Measurements from ENCODE around the gene LRBA.

DNA sequence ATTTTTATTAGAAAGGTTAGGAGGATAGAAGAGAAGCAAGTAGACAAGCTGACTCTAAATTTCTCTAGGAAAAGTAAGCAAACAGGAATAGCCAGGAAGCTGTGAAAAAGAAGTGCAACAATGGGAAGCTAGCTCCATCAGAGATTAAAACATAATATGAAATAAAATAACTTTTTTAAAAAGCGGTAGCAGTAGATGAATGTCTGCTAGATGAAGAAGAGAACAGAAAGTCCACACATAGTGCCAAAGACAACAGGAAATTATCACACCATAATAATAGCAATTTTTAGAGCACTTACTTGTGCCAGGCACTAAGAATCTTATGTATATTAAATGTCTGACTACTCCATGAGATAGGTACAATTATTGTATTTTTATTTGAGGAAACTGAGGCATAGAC is 53.5 kb downstream of the LRBA start:
- TF ChIP-seq, protein P1, sequence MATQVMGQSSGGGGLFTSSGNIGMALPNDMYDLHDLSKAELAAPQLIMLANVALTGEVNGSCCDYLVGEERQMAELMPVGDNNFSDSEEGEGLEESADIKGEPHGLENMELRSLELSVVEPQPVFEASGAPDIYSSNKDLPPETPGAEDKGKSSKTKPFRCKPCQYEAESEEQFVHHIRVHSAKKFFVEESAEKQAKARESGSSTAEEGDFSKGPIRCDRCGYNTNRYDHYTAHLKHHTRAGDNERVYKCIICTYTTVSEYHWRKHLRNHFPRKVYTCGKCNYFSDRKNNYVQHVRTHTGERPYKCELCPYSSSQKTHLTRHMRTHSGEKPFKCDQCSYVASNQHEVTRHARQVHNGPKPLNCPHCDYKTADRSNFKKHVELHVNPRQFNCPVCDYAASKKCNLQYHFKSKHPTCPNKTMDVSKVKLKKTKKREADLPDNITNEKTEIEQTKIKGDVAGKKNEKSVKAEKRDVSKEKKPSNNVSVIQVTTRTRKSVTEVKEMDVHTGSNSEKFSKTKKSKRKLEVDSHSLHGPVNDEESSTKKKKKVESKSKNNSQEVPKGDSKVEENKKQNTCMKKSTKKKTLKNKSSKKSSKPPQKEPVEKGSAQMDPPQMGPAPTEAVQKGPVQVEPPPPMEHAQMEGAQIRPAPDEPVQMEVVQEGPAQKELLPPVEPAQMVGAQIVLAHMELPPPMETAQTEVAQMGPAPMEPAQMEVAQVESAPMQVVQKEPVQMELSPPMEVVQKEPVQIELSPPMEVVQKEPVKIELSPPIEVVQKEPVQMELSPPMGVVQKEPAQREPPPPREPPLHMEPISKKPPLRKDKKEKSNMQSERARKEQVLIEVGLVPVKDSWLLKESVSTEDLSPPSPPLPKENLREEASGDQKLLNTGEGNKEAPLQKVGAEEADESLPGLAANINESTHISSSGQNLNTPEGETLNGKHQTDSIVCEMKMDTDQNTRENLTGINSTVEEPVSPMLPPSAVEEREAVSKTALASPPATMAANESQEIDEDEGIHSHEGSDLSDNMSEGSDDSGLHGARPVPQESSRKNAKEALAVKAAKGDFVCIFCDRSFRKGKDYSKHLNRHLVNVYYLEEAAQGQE (IDR thresholded peaks at IDR 0.05; ENCODE audit: borderline replicate concordance) = no peak
- TF ChIP-seq, protein P1 (CRISPR knock-in tag; IDR thresholded peaks at IDR 0.05; ENCODE audit: low read depth) = no peak
- TF ChIP-seq, protein P2, sequence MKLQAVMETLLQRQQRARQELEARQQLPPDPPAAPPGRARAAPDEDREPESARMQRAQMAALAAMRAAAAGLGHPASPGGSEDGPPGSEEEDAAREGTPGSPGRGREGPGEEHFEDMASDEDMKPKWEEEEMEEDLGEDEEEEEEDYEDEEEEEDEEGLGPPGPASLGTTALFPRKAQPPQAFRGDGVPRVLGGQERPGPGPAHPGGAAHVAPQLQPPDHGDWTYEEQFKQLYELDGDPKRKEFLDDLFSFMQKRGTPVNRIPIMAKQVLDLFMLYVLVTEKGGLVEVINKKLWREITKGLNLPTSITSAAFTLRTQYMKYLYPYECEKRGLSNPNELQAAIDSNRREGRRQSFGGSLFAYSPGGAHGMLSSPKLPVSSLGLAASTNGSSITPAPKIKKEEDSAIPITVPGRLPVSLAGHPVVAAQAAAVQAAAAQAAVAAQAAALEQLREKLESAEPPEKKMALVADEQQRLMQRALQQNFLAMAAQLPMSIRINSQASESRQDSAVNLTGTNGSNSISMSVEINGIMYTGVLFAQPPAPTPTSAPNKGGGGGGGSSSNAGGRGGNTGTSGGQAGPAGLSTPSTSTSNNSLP (IDR thresholded peaks at IDR 0.05; ENCODE audit: borderline replicate concordance, low read depth, low read length) = no peak
- TF ChIP-seq, protein P3, sequence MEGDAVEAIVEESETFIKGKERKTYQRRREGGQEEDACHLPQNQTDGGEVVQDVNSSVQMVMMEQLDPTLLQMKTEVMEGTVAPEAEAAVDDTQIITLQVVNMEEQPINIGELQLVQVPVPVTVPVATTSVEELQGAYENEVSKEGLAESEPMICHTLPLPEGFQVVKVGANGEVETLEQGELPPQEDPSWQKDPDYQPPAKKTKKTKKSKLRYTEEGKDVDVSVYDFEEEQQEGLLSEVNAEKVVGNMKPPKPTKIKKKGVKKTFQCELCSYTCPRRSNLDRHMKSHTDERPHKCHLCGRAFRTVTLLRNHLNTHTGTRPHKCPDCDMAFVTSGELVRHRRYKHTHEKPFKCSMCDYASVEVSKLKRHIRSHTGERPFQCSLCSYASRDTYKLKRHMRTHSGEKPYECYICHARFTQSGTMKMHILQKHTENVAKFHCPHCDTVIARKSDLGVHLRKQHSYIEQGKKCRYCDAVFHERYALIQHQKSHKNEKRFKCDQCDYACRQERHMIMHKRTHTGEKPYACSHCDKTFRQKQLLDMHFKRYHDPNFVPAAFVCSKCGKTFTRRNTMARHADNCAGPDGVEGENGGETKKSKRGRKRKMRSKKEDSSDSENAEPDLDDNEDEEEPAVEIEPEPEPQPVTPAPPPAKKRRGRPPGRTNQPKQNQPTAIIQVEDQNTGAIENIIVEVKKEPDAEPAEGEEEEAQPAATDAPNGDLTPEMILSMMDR (IDR thresholded peaks at IDR 0.05 in 2 of 3, conservative IDR thresholded peaks at IDR 0.05 in 1 of 3; ENCODE audit: insufficient read depth in 2 of 3, low read depth in 1 of 3, low read length in 3 of 3) = no peak
- no peak for TF ChIP-seq POLR2A (conservative IDR thresholded peaks at IDR 0.05)
- no peak for TF ChIP-seq BHLHE40 (IDR thresholded peaks at IDR 0.05; ENCODE audit: low read length)
- TF ChIP-seq RBM34 (IDR thresholded peaks at IDR 0.05; ENCODE audit: borderline replicate concordance, insufficient read depth, low read length) = no peak
- no peak for TF ChIP-seq NCOR1 (IDR thresholded peaks at IDR 0.05)
- TF ChIP-seq, protein P4, sequence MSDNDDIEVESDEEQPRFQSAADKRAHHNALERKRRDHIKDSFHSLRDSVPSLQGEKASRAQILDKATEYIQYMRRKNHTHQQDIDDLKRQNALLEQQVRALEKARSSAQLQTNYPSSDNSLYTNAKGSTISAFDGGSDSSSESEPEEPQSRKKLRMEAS (CRISPR knock-in tag; IDR thresholded peaks at IDR 0.05) = no peak
- TF ChIP-seq RAD21 (CRISPR knock-in tag; conservative IDR thresholded peaks at IDR 0.05 in 1 of 2, IDR thresholded peaks at IDR 0.05 in 1 of 2) = no peak
- TF ChIP-seq GABPA (tag; conservative IDR thresholded peaks at IDR 0.05; ENCODE audit: low read depth) = no peak
- no peak for TF ChIP-seq ARHGAP35 (IDR thresholded peaks at IDR 0.05; ENCODE audit: partially characterized antibody)

Measured in K562 (cell line).